GM18526 (cell line): ENCODE measurements around the gene CAP1.

ENCODE experiments used
- POLR2A ChIP-seq: IDR thresholded peaks from 3 replicates; pipeline ENCODE4 v1.6.1; 2011; ENCODE audit not compliant: insufficient read length; ENCODE audit errors: extremely low read depth

CAP1 gene

DNA sequence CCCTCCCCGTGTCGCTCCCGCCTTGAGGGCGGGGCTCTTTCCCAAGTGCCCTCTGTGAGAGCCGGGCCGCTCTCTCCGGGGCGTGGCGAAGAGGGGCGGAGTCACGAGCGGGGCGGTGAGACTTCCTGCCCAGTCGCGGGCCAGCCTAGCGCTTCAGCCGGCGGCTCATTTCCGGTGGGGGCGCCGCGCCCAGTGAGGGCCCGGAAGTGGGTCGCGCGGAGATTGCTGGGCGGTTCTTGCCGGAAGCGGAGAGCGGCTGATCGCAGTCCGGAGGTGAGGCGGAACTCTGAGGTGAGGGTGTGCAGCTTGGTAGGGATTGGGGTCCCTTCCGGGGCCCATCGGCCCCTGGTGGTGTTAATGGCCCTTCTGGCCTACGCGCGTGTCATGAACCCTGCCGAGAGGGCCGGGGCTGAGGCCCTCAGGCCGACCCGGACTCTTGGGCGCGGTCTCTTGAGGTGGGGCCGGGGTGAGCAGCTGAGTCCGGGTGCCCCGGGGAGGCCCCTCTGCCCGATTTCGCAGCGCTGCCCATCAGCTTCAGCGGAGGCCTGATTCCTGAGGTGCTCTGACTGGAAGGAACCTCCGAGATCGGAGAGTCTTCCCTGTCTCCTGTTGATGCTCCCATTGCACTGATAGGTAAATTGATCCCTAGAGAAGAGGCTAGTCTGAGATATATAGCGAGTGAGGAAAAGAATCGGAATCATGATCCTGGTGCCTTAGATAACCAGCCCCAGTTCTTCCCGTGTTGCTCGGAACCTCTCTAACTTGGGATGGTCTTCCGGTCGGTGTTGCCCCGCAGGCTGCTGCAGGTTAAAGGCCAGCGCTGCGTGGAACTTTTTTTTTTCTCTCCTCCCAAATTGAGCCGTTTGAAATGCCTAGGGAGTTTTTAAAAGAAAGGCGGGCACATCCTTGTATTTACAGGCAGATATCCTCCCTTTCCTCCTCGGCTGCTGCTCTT is at the start of gene CAP1:
Gene CAP1 (plus strand): TSS at position 219 of the 955 bp plus-strand sequence. CDS start 18,618 bp downstream, outside the sequence.
- no peak for TF ChIP-seq POLR2A

DNA sequence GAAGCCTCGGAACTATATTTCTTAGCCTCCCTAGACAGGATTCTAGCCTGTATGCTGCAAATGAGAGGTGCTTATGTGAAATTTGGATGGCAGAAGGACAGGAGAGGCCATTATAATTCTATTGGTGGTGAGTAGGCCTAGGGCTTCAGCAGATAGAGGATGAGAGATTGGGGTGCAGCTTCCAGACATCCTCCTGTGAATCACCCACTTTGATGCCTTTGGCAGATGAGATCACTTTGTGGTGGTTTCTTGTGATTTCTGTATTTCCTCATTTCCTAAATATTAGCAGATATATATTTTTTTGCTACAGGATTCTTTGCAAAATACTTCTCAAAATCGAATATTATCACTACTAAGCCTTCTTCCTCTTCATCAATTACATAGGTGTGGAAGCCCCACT is 48.3 kb upstream of the CAP1 start:
- TF ChIP-seq POLR2A = no peak

- TF ChIP-seq POLR2A = no peak
Observed at GRCh38 chr1:39992888-39993287, 47.6 kb upstream of the CAP1 start.

DNA sequence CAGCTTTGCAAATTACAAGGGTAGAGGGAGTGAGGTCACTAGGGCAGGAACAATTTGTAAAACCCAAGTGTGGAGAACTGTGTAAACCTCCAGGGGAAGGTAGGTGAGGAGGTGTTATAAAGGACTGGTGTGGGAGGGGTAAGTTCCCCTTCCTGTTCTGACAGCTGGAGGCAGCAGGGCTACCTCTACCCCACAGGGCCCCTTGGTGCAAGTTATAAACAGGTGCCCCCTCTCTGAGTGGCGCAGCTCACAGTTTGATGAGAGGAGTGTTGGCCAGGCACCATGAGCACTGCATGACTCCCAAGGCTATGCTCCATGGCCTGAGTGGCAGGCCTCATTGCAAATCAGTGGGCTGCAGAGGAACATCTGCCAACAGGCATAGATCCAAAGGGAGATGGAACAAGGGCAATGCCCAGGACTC is 44.5 kb upstream of the CAP1 start:
- peak; percentile 22 for TF ChIP-seq POLR2A

DNA sequence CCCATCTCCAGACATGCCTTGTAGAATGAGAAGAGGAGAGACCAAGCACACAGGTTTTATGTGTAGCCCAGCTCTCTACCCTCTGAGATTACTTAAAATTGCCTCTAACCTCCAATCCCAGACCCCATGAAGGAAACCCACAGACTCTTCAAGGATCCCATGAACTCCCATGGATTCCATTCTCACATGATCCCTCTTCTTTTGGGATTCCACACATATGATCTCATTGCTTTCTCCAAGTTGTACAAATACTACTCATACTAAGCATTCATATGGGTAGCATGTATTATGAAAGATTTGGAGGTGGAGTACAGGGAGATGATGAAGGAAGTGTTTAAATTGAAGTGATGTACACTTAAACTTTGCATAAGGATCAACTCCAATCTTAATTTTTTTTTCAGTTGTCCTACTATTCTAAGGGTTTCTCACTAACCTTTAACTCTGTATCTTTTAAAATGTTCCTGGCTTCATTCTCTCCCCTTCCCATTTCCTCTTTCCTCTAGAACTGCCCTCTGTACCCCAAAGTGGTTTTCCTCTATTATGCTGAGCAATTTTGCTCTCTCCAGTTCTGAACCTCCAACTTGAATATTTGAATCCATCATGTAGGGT is 44.0 kb upstream of the CAP1 start:
- TF ChIP-seq POLR2A = no peak

- TF ChIP-seq POLR2A = no peak
Observed at GRCh38 chr1:40001456-40001855, 39.1 kb upstream of the CAP1 start.

GRCh38 chr1:40003156-40004093 is 37.1 kb upstream of the CAP1 start:
- TF ChIP-seq POLR2A = no peak

DNA sequence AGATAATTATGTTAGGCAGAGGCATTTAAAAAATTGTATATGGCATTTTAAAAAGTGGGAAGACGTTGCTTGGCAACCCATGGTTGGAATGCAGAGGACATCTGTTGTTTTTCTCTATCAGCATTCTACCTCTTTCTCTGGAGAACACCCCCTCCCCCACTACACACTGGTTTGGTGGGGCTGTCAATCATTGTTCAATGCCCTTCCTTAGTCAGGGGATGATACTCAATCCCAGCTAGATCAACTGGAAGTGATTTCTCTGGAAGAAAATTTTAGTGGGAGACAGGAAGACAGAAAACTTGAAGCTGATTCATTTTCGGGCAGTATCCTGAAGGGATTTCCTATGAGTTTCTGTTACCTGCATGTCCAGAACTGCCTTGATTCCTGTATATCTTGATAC is 35.7 kb upstream of the CAP1 start:
- TF ChIP-seq POLR2A = no peak

- TF ChIP-seq POLR2A = no peak
Observed at GRCh38 chr1:40011198-40011597, 29.3 kb upstream of the CAP1 start.

DNA sequence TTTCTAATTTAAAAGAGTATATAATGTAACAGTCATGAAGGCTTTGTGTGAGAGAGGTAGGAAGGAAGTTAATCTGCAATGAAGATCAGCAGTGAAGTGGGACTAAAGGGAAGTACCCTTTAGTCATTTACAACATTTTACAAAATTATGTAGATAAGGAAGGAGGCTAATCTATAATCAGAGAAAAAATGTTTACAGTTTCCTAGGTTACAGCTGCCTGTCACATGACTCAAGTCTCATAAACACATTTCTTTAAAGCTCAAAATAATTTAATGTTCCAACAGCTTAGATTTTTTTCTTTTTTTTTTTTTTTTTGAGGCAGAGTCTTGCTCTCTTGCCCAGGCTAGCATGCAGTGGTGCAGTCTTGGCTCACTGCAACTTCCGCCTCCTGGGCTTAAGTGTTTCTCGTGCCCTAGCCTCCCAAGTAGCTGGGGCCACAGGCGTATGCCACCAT is 26.2 kb upstream of the CAP1 start:
- TF ChIP-seq POLR2A = no peak

GRCh38 chr1:40014812-40015594 is 25.5 kb upstream of the CAP1 start:
- TF ChIP-seq POLR2A = no peak

DNA sequence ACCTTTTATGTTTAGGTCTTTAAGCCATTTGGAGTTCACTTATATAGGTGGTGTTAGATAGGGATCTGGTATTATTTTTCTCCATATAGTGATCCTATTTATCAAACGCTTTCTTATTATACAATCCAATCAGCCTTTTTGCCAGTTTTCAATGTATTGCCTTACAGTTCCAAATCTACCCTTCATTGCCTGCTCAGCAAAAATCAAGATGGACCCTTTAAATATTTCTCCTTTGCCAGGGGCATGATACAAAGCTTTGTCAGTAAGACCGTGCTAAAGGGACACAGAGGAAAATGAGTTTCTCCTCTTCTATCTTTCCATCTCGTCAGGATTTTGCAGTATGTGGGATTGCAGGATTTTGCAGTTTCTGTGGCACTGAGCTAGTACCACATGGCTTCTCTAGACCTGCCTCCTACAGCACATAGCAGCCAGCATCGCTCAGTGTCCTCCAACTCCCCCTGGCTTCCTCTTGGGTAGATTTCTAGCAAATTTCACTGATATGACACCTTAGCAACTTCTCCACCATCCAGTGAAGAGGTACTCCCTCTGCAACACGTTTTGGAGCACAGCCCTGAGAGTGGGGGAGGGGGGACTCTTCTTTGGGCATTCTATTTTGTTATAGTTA is 22.5 kb upstream of the CAP1 start:
- no peak for TF ChIP-seq POLR2A

DNA sequence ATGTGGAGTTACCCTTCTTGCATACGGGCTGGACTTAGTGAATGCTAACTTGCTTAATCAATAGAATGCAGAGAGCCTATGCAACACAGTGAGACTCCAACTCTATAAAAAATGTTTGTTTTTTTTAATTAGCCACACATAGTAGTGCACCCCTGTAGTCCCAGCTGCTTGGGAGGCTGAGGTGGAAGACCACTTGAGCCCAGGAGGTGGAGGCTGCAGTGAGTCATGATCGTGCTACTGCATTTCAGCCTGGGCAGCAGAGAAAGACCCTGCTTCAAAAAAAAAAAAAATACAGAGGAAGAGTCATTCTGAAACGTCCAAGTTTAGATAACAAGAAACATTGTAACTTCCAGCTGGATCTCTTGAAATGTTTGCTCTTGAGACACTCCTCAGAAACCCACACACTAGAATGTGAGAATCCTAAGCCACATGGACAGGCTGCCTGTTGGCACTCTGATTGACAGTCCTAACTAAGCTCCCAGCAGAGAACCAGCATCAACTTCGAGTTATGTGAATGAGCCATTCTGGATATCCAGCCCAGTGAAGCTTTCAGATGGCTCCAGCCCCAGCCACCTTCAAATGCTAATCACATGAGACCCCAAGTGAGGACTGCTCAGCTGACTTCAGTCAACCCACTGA is 20.0 kb upstream of the CAP1 start:
- no peak for TF ChIP-seq POLR2A
